ENCODE measurements around the gene HTR2A. TPM values are rescaled to one million over a fixed set of nuclear protein-coding genes. Genes with fewer than 3 reads are reported as not detected.

The HTR2A gene
- total and polyA plus RNA-seq, 5 experiments from 2014 or later = not detected

DNA sequence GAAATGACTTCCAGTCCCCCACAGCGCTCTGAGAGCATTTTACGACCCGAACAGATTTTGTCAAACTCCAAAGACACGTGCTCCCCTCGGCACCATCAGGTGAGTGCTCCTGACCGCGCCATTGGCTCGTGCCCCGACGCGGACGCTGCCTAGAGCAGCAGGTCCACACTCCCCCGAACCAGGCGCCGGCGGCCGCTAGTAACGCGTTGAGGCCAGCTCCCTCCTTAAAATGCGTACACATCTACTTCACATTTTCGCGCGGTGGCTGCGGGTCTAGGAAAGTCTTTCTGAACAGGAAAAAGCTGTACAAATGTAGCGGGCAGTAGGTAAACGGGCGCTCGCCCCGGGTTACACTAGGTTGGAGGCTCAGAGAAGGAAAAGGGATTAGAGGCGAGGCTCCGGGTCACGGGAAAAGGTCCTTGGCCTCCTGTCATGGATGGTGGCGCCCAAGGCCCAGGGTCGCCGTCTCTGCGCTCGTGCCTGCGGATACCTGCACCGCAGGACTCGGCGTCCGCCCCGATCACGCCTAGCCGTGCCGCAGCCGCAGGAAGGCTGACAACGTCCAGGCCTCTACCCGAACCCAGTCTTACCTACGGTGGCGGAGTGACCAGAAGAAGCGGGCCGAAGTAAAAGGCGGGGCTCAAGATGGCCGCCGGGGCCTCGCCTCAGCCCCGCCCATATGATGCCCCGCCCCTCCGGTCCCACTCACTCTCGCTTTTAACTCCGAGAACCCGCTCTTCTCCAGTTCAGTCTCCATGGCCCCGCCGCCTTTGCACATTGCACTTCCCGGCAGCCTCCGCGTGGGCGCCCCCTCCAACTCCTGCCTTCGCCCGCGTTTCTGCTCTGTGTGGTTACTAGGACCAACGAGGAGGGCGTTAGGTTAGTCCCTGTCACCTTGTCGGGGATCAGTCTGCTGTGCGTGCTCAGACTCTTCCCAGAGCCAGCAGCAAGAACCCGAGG, 100.1 kb downstream of the HTR2A start, which contains the start of gene ESD:
Gene ESD, minus strand, starts transcription at position 647 of the 960 bp plus-strand sequence. CDS start 5,748 bp downstream, outside the sequence.
- Mint-ChIP-seq H3K36me3 (peaks cover 0 to 7% (median 0%) of the 10 kb centered on the region in 3 donors), H3K27ac (peak within 1 kb of the TSS; percentile 97 to 99 (median 98)), H3K27me3 (no peaks in the 10 kb centered on the region), H3K4me1 (peaks cover 14 to 55% (median 41%) of the 10 kb centered on the region in 4 donors), H3K4me3 (peak within 1 kb of the TSS; percentile 91 to 99 (median 98)), H3K9me3 (no peaks in the 10 kb centered on the region)
- ATAC-seq (peak; percentile 92 to 93), DNase-seq (peak; percentile 83 to 94 (median 88))
- POLR2A ChIA-PET = interaction anchor here (0.9 to 1.2 kb wide), 2 partner anchors 244 to 1735 kb away, joined by 3 read pairs; partner anchors contain the start of genes LRCH1 and RCBTB2

DNA sequence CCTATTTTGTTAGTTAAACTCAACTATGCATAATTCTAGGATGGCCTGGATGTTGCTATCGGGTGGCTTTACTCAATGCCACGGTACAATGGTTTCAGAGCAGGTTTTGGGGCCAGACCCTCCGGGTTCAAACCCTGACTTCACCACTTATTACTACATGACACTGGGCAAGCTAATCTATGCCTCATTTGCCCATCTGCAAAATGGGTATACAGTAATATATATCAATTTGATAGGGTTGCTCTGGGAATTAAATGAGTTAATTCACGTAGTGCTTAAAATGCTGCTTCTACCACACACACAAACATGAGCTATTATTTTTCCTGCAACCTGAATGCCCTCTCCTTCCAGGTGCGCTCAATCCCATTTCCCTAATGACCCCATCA, 100.7 kb downstream of the HTR2A start:
- ATAC-seq (no peak), DNase-seq (no peak)
- Mint-ChIP-seq H3K36me3 (peaks cover 0 to 7% (median 0%) of the 10 kb centered on the region in 3 donors), H3K4me3 (peak overlapping the region; percentile 91 to 99 (median 98)), H3K27ac (peak overlapping the region; percentile 97 to 99 (median 98)), H3K27me3 (no peaks in the 10 kb centered on the region), H3K9me3 (no peaks in the 10 kb centered on the region), H3K4me1 (peaks cover 14 to 55% (median 41%) of the 10 kb centered on the region in 4 donors)
- POLR2A ChIA-PET = interaction anchor here (0.9 to 1.2 kb wide), 2 partner anchors 243 to 1736 kb away, joined by 3 read pairs; partner anchors contain the start of genes LRCH1 and RCBTB2

DNA sequence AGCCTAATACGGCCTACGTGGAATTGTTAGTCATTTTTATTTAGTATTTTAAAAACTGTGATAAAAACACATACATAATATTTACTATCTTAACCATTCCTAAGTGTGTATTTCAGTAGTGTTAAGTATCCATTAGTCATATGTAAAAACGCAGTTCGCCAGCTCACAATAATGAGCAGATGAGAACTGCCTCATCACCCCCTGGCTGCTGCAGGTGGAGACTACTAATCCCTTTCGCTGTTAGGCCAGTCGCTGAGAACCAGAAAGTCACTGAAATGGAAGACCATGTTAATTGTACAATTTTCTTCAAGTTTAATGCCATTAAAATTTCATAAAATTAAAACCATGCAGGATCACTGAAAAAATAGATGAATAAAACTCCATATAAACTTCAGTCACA, 101.5 kb downstream of the HTR2A start:
- Mint-ChIP-seq H3K36me3 (peaks cover 6 to 15% (median 7%) of the 10 kb centered on the region in 3 donors), H3K27me3 (no peaks in the 10 kb centered on the region), H3K27ac (peak overlapping the region in 4 of 10 donors; percentile 15 to 85 (median 32)), H3K4me1 (peaks cover 19 to 55% (median 47%) of the 10 kb centered on the region in 4 donors), H3K9me3 (no peaks in the 10 kb centered on the region), H3K4me3 (peak overlapping the region in 9 of 10 donors; percentile 21 to 99 (median 98))
- ATAC-seq (no peak), DNase-seq (no peak)
- POLR2A ChIA-PET = no interaction called here

DNA sequence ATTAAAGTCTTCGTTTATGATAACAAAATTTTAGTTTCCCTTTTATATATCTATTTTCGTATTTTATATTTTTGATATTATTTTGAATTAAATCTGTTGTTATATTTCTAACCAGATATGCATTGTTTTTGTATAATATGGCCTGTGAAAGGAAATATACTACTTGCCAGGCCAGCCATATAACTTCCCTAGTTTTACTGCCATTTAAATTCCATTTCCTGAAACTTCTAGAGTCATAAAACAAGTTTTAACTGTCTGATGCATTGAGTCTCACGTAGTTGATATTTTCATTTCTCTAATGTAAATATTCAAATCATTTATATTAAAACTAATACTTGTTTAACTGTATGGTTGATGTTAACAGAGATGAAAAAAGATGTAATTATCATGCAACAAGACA, 113.3 kb downstream of the HTR2A start:
- Mint-ChIP-seq H3K27me3 (no peaks in the 10 kb centered on the region), H3K4me3 (no peak overlapping the region), H3K4me1 (peaks cover 4 to 17% (median 8%) of the 10 kb centered on the region in 4 donors), H3K27ac (no peak overlapping the region), H3K36me3 (peaks cover under 1 to 83% (median 41%) of the 10 kb centered on the region in 3 donors), H3K9me3 (no peaks in the 10 kb centered on the region)
- no peak for DNase-seq
- POLR2A ChIA-PET = no interaction called here
- no peak for ATAC-seq

DNA sequence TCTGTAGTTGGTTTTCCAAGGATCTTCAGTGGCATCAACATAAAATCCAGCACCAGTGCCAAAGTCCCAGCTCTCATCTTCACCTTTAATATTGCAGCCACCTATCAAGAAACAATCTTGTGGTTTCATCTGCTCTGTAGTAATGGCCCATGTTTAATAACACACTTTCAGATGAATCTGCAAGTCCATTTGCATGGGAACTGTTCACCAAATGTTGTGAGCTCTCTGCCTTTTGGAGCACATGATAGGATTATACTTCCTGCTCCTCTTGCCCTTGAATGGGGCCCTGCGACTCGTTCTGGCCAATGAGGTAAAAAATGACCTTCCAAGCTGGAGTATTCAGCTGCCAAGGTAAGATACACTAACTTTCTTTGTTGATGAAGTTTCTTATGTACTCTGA, 114.2 kb downstream of the HTR2A start:
- Mint-ChIP-seq H3K27ac (peak overlapping the region in 2 of 10 donors; percentile 22 to 45), H3K9me3 (no peaks in the 10 kb centered on the region), H3K4me3 (no peak overlapping the region), H3K27me3 (no peaks in the 10 kb centered on the region), H3K36me3 (peaks cover 0 to 83% (median 42%) of the 10 kb centered on the region in 3 donors), H3K4me1 (peaks cover 0 to 9% (median 7%) of the 10 kb centered on the region in 4 donors)
- POLR2A ChIA-PET = no interaction called here
- ATAC-seq = no peak
- no peak for DNase-seq

DNA sequence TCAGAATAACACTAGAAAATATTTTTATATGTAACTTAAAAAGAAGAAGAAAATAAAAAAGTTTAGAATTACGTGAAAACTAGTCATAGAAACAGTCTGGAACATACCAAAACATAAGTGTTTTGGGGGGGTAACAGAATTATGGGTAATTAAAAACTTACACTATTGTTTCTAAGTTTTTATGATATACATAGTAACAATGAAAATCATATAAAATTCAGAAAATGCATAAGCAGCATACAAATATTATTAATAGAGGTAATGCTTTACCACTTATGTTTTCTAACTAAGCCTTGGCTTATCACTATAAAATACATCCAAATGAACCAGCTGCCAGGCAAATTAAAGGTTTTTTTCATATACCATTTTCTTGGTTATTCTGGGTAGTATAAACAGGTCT, 114.8 kb downstream of the HTR2A start:
- no peak for ATAC-seq
- Mint-ChIP-seq H3K4me3 (no peak overlapping the region), H3K9me3 (no peaks in the 10 kb centered on the region), H3K27ac (no peak overlapping the region), H3K36me3 (peaks cover 0 to 82% (median 45%) of the 10 kb centered on the region in 3 donors), H3K27me3 (no peaks in the 10 kb centered on the region), H3K4me1 (peaks cover 0 to 7% (median 5%) of the 10 kb centered on the region in 4 donors)
- POLR2A ChIA-PET = no interaction called here
- DNase-seq = no peak

Other genes with a start within 250 kb of the HTR2A start
- 10 to 100 TPM; 61.2 to 64.1 TPM for gene ESD, start 99.9 kb downstream of the HTR2A start, total RNA-seq
- gene ESD, start 99.9 kb downstream of the HTR2A start, polyA plus RNA-seq = 100 to 1,000 TPM; 143 to 171 (median 149) TPM